Transverse colon (tissue), 4 donors: ENCODE results near the gene PRKG1. TPM values are rescaled to one million over a fixed set of nuclear protein-coding genes. Genes with fewer than 3 reads are reported as not detected.
A peak's percentile ranks its signal among the peaks of the same experiment; 100 is the strongest.

ENCODE experiments used
- DNase-seq: peaks from one replicate; pipeline ENCODE4 v3.0.0-alpha.2; 2019
- H3K27ac ChIP-seq, 4 donors: fragments of 200-600 bp; sonication (generic); 2 replicates each; pipeline ENCODE4 v1.5.1; 2016 to 2018; ENCODE audit warnings: inconsistent platforms in 4 of 4
- H3K27me3 ChIP-seq: fragments of 200-600 bp; sonication (generic); 2 replicates; pipeline ENCODE4 v1.5.1; 2017; ENCODE audit warnings: inconsistent platforms
- H3K36me3 ChIP-seq, 4 donors: fragments of 200-600 bp; sonication (generic); 2 replicates each; pipeline ENCODE4 v1.5.1; 2017 to 2019; ENCODE audit warnings: inconsistent platforms in 4 of 4
- H3K4me1 ChIP-seq, 4 donors: fragments of 200-600 bp; sonication (generic); 2 replicates each; pipeline ENCODE4 v1.5.1; 2017 to 2020; ENCODE audit warnings: inconsistent platforms in 4 of 4
- H3K4me3 ChIP-seq, 4 donors: fragments of 200-600 bp; sonication (generic); 1 replicate in 1 of 4; 2 replicates in 3 of 4; pipeline versions ENCODE4 v1.5.1 to v1.6.1; 2017 to 2019; ENCODE audit warnings: inconsistent platforms in 4 of 4
- H3K9me3 ChIP-seq, 2 donors: fragments of 200-600 bp; sonication (generic); 2 replicates each; pipeline ENCODE4 v1.5.1; 2017 to 2019; ENCODE audit warnings: inconsistent platforms in 2 of 2
- CTCF ChIP-seq, 5 experiments: fragments of 200-600 bp in 3 of 5; fragments of 450-650 bp in 2 of 5; sonication (generic) in 3 of 5; IDR thresholded peaks; 1 replicate in 2 of 5; 2 replicates in 3 of 5; pipeline ENCODE4 v1.5.1; 2016 to 2017; ENCODE audit warnings: antibody characterized with exemption in 5 of 5, inconsistent platforms in 3 of 5, mild to moderate bottlenecking in 2 of 5, moderate library complexity in 1 of 5
- EP300 ChIP-seq: sonication (generic); formaldehyde crosslinking; IDR thresholded peaks from one replicate; pipeline ENCODE4 v1.6.1; 2017; ENCODE audit warnings: antibody characterized with exemption, low read depth
- POLR2A ChIP-seq: fragments of 450-650 bp; IDR thresholded peaks from one replicate; pipeline ENCODE4 v1.6.1; 2016; ENCODE audit warnings: antibody characterized with exemption, mild to moderate bottlenecking, moderate library complexity
- POLR2AphosphoS5 ChIP-seq, 3 donors: sonication (generic); formaldehyde crosslinking; IDR thresholded peaks; one replicate each; pipeline ENCODE4 v1.6.1; 2016; ENCODE audit warnings: antibody characterized with exemption in 3 of 3
- WGBS, 2 donors: methylation state at CpG; one replicate each; pipeline ENCODE4 v1.1.5; 2018; ENCODE audit warnings: low coverage in 1 of 2; 5-methylcytosine and 5-hydroxymethylcytosine counted together
- in situ Hi-C, 4 donors: fragments of 200-750 bp; cut with MboI; loops; one replicate each; pipeline versions ENCODE4 v1.15.0 to v1.15.1; 2017; ENCODE audit warnings: low sequenced_read_pairs in 3 of 4, low pct_ligation_motif_present in 1 of 4, low pct_unique_long_range_greater_than_20kb in 1 of 4
- intact Hi-C: fragments of 100-400 bp; cut with DNase I; formaldehyde crosslinking; loops from one replicate; pipeline ENCODE4 v1.15.1; 2023; ENCODE audit warnings: low total_unique reads
- total RNA-seq, 4 donors: library from RNA; depleted of rRNA; stranded (reverse); fragments of >200 nt; gene quantifications; one replicate each; pipeline ENCODE4 v1.1.0, GENCODE V29; 2016

The PRKG1 gene
- total RNA-seq, 4 donors from 2014 or later, result 17.6 to 30.6 (median 26.9) TPM

- Histone ChIP-seq H3K4me1 (peaks cover 0 to 23% (median 15%) of the 10 kb centered on the region in 4 donors), H3K9me3 (no peaks in the 10 kb centered on the region), H3K27ac (no peak overlapping the region), H3K4me3 (no peak overlapping the region), H3K36me3 (no peaks in the 10 kb centered on the region), H3K27me3 (no peaks in the 10 kb centered on the region)
- intact Hi-C loops (no loop called here), in situ Hi-C loops (no loop called here)
- no peak for DNase-seq
- TF ChIP-seq POLR2A, result no peak
- no peak for TF ChIP-seq EP300
- TF ChIP-seq CTCF (IDR thresholded peaks at IDR 0.05), result no peak
- TF ChIP-seq POLR2AphosphoS5 (IDR thresholded peaks at IDR 0.05), result no peak
- 85 to 89% methylated on average over 2 of the region's 2 CpGs for whole genome bisulfite sequencing, 2 donors
Observed at GRCh38 chr10:52284416-52285013, 1210.2 kb downstream of the PRKG1 start.

- Histone ChIP-seq H3K9me3 (no peaks in the 10 kb centered on the region), H3K27ac (peak overlapping the region; percentile 32 to 52 (median 38)), H3K36me3 (no peaks in the 10 kb centered on the region), H3K4me1 (peaks cover 0 to 25% (median 16%) of the 10 kb centered on the region in 4 donors), H3K4me3 (no peak overlapping the region), H3K27me3 (no peaks in the 10 kb centered on the region)
- intact Hi-C loops (no loop called here), in situ Hi-C loops (no loop called here)
- no peak for TF ChIP-seq EP300
- no peak for TF ChIP-seq POLR2AphosphoS5 (IDR thresholded peaks at IDR 0.05)
- no peak for TF ChIP-seq POLR2A
- TF ChIP-seq CTCF (IDR thresholded peaks at IDR 0.05), result no peak
- 29 to 45% methylated on average over 1 of the region's 1 CpG for WGBS, 2 donors
- DNase-seq, result no peak
Observed at GRCh38 chr10:52287866-52288265, 1213.6 kb downstream of the PRKG1 start.

- in situ Hi-C loops, result no loop called here
- H3K9me3 ChIP-seq, result no peaks in the 10 kb centered on the region
- H3K4me3 ChIP-seq, result no peak overlapping the region
- H3K36me3 ChIP-seq, result no peaks in the 10 kb centered on the region
- intact Hi-C loops, result no loop called here
- TF ChIP-seq CTCF (IDR thresholded peaks at IDR 0.05) (no peak), EP300 (no peak), POLR2AphosphoS5 (IDR thresholded peaks at IDR 0.05) (no peak), POLR2A (no peak)
- no peak overlapping the region for H3K27ac ChIP-seq
- DNase-seq, result no peak
- 68 to 74% methylated on average over 4 of the region's 4 CpGs for WGBS, 2 donors
- no peaks in the 10 kb centered on the region for H3K4me1 ChIP-seq
- H3K27me3 ChIP-seq, result no peaks in the 10 kb centered on the region
Observed at GRCh38 chr10:52297747-52298146, 1223.5 kb downstream of the PRKG1 start.

GRCh38 chr10:52300599-52301277 is 1226.5 kb downstream of the PRKG1 start:
- no peak overlapping the region for H3K4me3 ChIP-seq
- 93 to 96% methylated on average over 3 to 4 of the region's 4 CpGs for WGBS, 2 donors
- H3K27me3 ChIP-seq, result no peaks in the 10 kb centered on the region
- no peak for TF ChIP-seq POLR2AphosphoS5 (IDR thresholded peaks at IDR 0.05)
- TF ChIP-seq CTCF (IDR thresholded peaks at IDR 0.05), result no peak
- TF ChIP-seq POLR2A, result no peak
- no peak for TF ChIP-seq EP300
- no peak overlapping the region for H3K27ac ChIP-seq
- in situ Hi-C loops (no loop called here), intact Hi-C loops (no loop called here)
- no peaks in the 10 kb centered on the region for H3K9me3 ChIP-seq
- H3K36me3 ChIP-seq, result no peaks in the 10 kb centered on the region
- DNase-seq, result no peak
- no peaks in the 10 kb centered on the region for H3K4me1 ChIP-seq
